Stimulated activated naive CD8-positive, alpha-beta T cell treated with anti-CD3 and anti-CD28 coated beads, Interleukin-15, Interleukin-2, amounts not matched to agents 100 ng/mL and 50 ng/mL, for 24 hours (primary cell): ENCODE data around the gene ALS2CL.

Experiments used
- H3K27ac Mint-ChIP-seq: one replicate; pipeline ENCODE4 v1.8.0; 2021; ENCODE audit warnings: mild to moderate bottlenecking, mixed read lengths
- H3K27me3 Mint-ChIP-seq: one replicate; pipeline ENCODE4 v1.8.0; 2021; ENCODE audit warnings: mixed read lengths
- H3K36me3 Mint-ChIP-seq: one replicate; pipeline ENCODE4 v1.8.0; 2021; ENCODE audit warnings: low read depth, mixed read lengths
- H3K4me1 Mint-ChIP-seq: one replicate; pipeline ENCODE4 v1.8.0; 2021; ENCODE audit warnings: low read depth, mixed read lengths
- H3K4me3 Mint-ChIP-seq: one replicate; pipeline ENCODE4 v1.8.0; 2021; ENCODE audit warnings: mild to moderate bottlenecking, mixed read lengths
- H3K9me3 Mint-ChIP-seq: one replicate; pipeline ENCODE4 v1.8.0; 2021; ENCODE audit warnings: mixed read lengths

The ALS2CL gene

DNA sequence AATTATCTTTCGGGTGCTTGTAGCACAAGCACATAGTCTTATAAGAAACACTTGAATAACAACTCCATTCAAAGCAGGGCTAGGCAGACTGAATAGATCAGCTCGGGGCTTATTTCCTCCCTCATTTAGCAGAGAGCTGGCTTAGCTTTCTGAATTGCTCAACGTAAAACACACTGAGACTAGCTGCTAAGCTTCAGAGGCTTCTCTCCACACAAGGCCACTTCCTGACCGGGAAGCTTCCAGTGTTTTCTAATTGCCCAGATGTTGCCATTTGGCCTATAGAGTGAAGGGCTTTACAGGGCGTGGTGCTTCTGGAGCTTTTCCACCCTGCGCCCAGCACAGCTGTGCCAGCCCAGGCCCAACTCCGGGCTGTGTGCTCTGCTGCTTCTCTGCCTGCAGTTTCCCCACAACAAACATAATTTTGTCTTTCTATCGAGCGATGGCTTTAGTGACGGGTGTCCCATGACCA, 64.5 kb downstream of the ALS2CL start:
- no peak overlapping the region for H3K4me3 Mint-ChIP-seq

DNA sequence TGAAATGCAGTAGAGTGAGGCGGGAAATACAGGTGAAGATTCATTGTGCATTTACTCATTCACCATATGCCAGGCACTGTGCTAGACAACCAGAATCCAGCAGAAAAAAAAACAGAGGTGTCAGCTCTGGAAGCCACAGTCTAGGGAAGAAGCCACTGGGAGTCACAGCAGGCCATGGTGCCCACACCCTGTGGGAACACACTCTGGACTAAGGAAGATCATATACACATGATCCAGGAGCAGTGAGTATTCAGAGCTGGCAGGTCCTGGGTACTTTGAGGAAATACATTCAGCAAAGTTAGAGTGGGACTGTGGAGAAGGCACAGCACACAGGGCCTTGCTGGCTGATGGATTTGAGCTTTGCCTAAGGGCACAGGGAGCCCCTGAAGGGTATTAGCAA, 66.4 kb downstream of the ALS2CL start:
- Mint-ChIP-seq H3K36me3 (no peaks in the 10 kb centered on the region), H3K9me3 (no peaks in the 10 kb centered on the region)

More for the DNA sequence above, 64.5 kb downstream of the ALS2CL start:
- Mint-ChIP-seq H3K4me1 (peaks cover 12% of the 10 kb centered on the region), H3K36me3 (no peaks in the 10 kb centered on the region), H3K9me3 (no peaks in the 10 kb centered on the region), H3K27ac (peak overlapping the region; percentile 28), H3K27me3 (no peaks in the 10 kb centered on the region)

DNA sequence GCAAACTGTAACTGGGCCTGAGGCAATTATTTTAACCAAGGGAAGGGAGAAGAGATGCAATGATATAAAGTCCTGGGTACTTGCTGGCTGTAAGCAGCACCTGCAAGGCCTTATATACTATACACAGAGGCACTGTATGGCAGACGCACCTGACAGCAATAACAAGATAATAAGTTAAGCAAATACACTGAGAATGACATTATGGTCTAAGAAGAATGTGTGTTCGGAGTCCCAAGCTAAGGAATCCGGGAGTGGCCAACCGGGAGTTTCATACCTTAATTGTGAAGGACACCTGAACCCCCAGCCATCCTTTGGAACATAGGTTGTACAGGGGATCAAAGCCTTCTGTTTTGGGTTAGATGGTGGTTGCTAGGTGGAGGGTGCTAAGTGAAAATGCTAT, 67.4 kb downstream of the ALS2CL start:
- peaks cover 12% of the 10 kb centered on the region for H3K4me1 Mint-ChIP-seq
- H3K27ac Mint-ChIP-seq, result no peak overlapping the region
- no peak overlapping the region for H3K4me3 Mint-ChIP-seq
- H3K9me3 Mint-ChIP-seq, result no peaks in the 10 kb centered on the region
- peaks cover 8% of the 10 kb centered on the region for H3K27me3 Mint-ChIP-seq
- no peaks in the 10 kb centered on the region for H3K36me3 Mint-ChIP-seq

More for the DNA sequence above, 66.4 kb downstream of the ALS2CL start:
- H3K4me3 Mint-ChIP-seq, result no peak overlapping the region
- no peak overlapping the region for H3K27ac Mint-ChIP-seq
- H3K4me1 Mint-ChIP-seq, result peaks cover 12% of the 10 kb centered on the region
- peaks cover 8% of the 10 kb centered on the region for H3K27me3 Mint-ChIP-seq

DNA sequence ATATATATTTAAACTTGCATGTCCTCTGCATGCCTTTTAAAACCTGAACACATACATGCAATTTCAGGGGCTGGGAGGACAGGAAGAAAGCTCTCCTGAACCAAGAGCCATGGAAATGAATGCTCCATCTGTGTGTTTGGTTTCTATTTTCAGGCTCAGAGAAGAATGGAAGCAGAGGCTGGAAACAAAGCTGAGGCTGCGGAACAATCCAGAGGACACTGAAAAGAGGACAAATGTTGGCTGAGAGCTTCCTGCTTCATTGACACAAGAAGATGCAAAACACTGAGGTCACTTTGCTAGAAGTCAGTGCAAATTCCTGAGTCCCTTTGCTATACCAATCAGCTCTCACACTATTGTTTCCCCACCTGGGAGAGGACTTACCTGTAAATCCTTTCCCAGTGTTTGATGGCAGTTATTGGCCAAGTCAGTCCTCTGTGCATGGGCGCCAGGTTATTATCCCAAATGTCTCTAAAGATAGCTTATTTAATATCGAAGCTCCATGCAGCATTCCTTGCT, 68.4 kb downstream of the ALS2CL start:
- Mint-ChIP-seq H3K4me1 (peaks cover 9% of the 10 kb centered on the region), H3K27ac (no peak overlapping the region), H3K27me3 (peaks cover 18% of the 10 kb centered on the region), H3K4me3 (no peak overlapping the region), H3K9me3 (no peaks in the 10 kb centered on the region), H3K36me3 (no peaks in the 10 kb centered on the region)

DNA sequence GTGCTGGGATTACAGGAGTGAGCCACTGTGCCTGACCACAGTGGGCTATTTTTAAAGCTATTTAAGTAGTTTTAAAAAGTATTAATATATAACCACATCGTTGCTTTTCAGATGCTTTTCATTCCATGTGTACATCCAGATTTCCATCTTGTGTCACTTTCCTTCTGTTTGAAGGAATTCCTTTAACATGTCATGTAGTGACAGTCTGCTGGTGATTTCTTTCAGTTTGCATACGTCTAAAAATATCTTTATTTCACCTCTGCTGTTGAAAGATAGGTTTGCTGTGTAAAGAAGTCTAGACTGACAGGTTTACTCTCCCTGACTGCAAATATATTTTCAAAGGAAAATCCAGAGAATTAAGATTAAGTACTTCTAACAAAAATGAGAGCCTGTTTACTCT, 68.9 kb downstream of the ALS2CL start:
- Mint-ChIP-seq H3K27me3 (peaks cover 20% of the 10 kb centered on the region), H3K9me3 (no peaks in the 10 kb centered on the region), H3K36me3 (no peaks in the 10 kb centered on the region), H3K27ac (no peak overlapping the region), H3K4me1 (peaks cover 5% of the 10 kb centered on the region), H3K4me3 (no peak overlapping the region)

DNA sequence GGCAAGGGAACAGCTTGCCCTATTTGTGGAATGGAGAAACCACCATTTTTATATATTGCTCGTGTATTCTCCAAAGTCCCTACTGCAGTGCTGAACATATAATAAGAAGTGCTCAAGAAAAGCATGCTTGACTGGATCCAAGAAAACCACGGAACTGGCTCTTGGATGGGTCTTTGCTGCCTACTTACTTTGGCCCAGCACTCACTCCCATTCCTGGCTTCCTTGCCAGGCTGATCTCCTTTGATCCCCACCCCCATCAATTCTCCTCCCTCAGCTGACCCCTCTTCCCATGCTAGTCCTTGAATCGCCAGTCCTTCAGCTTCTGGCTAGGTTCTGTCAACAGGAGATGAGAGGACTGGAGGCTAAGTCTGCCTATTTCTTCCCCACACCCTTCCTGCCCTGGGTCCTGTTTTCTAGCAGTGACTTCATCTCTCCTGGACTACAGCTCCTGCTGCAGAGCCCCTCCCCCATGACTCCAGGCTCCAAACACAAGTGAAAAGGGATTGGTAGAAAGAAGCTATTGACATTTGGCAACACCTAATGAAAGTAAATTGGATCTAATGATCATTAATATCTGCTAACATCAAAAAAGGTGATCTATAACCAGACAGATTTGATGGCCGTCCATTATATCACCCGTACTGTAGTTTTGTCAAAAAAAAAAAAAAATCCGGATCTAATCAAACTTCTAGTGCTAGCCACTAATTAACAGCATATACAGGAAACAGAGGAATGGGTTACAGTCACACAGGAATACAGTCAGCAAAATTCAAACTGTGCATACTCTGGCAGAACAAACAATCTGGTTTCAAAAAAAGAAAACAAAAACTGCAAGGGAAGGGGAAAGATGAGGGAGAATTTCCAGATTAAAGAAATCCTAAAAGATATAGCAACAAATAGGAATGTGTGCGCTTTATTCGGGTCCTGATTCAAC, 73.4 kb downstream of the ALS2CL start:
- H3K4me1 Mint-ChIP-seq, result no peaks in the 10 kb centered on the region
- H3K27me3 Mint-ChIP-seq, result peaks cover 31% of the 10 kb centered on the region
- H3K36me3 Mint-ChIP-seq, result no peaks in the 10 kb centered on the region
- no peaks in the 10 kb centered on the region for H3K9me3 Mint-ChIP-seq
- no peak overlapping the region for H3K27ac Mint-ChIP-seq
- no peak overlapping the region for H3K4me3 Mint-ChIP-seq
